ENCODE measurements around the gene CIRBP. TPM values are rescaled to one million over a fixed set of nuclear protein-coding genes. Genes with fewer than 3 reads are reported as not detected.

Gene CIRBP
- total and polyA plus RNA-seq, 3 donors from 2014 or later: 483 to 661 (median 621) TPM

DNA sequence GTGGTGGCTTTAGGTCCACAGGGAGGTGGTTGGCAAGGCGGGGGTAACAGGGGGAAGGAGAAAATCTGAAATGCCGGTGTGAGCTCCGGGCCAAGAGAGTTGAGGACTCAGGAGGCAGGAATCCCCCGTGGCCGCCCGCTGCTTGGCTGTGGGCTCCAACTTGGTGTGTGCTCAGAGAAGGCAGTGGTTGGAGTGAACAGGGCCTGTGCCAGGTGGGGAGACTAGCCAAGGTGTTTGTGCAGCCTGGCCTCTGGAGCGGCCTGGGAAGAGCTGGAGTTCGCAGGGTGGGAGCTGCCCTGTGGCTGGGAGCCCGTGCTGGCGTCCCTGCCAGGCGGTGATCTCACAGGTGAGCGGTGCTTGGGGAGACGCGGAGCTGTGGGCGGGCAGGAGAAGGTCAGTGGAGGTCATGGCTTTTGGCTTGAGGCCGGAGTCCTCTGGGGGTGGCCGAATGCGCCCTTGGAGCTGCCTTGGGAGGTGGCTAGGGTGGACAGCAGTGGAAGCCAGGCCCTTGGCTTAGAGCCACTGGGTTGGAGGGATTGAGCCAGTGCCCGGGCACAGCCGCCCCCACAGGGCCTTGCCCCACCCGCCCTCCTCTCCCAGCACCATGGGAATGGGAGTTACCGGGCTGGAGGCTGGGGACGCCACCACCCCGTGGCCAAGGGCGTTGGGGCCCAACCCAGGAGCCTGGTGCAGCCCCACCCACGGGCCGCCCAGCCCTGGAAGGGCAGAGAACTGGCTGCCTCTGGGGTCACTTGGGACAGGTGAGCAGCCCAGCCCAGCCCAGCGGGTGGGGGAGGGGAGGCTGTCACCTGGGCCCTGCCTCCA lies 7.1 kb upstream of the CIRBP start:
- whole genome bisulfite sequencing, 2 donors: 27% methylated on average over 20 to 28 of the region's 28 CpGs
- DNase-seq: no peak
- intact Hi-C loops (cut with DNase I; ENCODE audit: low total_unique reads): no loop called here
- no peak for TF ChIP-seq POLR2A (IDR thresholded peaks at IDR 0.05)
- TF ChIP-seq, protein P1, sequence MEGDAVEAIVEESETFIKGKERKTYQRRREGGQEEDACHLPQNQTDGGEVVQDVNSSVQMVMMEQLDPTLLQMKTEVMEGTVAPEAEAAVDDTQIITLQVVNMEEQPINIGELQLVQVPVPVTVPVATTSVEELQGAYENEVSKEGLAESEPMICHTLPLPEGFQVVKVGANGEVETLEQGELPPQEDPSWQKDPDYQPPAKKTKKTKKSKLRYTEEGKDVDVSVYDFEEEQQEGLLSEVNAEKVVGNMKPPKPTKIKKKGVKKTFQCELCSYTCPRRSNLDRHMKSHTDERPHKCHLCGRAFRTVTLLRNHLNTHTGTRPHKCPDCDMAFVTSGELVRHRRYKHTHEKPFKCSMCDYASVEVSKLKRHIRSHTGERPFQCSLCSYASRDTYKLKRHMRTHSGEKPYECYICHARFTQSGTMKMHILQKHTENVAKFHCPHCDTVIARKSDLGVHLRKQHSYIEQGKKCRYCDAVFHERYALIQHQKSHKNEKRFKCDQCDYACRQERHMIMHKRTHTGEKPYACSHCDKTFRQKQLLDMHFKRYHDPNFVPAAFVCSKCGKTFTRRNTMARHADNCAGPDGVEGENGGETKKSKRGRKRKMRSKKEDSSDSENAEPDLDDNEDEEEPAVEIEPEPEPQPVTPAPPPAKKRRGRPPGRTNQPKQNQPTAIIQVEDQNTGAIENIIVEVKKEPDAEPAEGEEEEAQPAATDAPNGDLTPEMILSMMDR (IDR thresholded peaks at IDR 0.05): no peak
- Histone ChIP-seq H3K4me1 (peaks cover 71% of the 10 kb centered on the region), H3K27ac (peak overlapping the region; percentile 80 to 81), H3K4me3 (peak overlapping the region in 1 of 2 donors; percentile 79), H3K27me3 (no peaks in the 10 kb centered on the region), H3K9me3 (no peaks in the 10 kb centered on the region), H3K36me3 (ENCODE audit: low read depth, missing control alignments) (no peaks in the 10 kb centered on the region)

DNA sequence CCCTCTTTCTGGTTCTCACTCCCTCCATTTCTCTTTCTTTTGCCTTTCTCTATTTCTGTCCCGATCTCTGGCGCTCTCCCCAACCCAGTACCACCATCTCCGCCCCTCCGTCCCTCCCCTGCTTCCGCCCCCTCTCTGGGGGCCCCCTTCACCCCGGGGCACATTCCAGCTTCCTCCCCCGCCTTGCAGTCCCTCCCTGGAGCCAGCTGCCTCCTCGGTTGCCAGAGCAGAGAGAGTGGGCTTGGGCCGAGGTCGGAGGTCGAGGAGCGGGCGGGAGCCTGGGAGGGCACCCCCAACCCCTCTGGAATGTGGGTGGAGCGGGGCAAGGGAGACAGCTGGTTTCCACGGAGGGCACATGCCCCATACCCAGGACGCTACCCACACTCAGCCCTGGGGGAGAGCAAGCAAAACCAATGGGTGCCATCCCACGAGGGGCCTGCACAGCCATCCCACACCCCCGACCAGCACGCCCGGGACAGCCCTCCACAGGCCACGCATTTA lies 6.5 kb upstream of the CIRBP start:
- H3K27me3 ChIP-seq: no peaks in the 10 kb centered on the region
- no peaks in the 10 kb centered on the region for H3K9me3 ChIP-seq
- peaks cover 76% of the 10 kb centered on the region for H3K4me1 ChIP-seq
- H3K27ac ChIP-seq: peak overlapping the region; percentile 80 to 81
- 56 to 66% methylated on average over 12 to 21 of the region's 21 CpGs for WGBS, 2 donors
- TF ChIP-seq, protein P1 (IDR thresholded peaks at IDR 0.05): no peak
- no peak for TF ChIP-seq POLR2A (IDR thresholded peaks at IDR 0.05)
- intact Hi-C loops (cut with DNase I; ENCODE audit: low total_unique reads): no loop called here
- H3K4me3 ChIP-seq: no peak overlapping the region
- no peaks in the 10 kb centered on the region for H3K36me3 ChIP-seq (ENCODE audit: low read depth, missing control alignments)
- no peak for DNase-seq

DNA sequence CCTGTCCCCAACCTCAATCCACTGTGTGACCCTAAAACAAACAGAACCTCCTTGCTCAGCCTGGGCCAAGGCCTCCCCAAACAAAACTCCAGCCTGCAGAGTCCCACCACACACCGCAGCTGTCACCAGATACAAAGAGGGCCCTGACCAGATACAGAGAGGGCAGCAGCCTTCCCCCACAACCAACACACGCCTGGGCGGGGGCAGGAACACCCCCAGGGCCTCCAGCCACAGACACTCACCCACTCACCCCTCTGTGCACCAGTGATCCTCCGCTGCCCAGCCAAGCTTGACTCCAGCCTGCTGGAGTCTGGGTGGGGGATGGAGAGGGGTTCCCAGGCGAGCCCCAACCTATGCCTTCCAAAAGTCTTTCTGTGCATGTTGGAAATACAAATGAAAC lies 5.9 kb upstream of the CIRBP start:
- 68 to 76% methylated on average over 5 of the region's 5 CpGs for WGBS, 2 donors
- DNase-seq: no peak
- Histone ChIP-seq H3K27me3 (no peaks in the 10 kb centered on the region), H3K36me3 (ENCODE audit: low read depth, missing control alignments) (no peaks in the 10 kb centered on the region), H3K9me3 (no peaks in the 10 kb centered on the region), H3K4me3 (no peak overlapping the region), H3K27ac (no peak overlapping the region), H3K4me1 (peaks cover 76% of the 10 kb centered on the region)
- intact Hi-C loops (cut with DNase I; ENCODE audit: low total_unique reads): no loop called here
- TF ChIP-seq POLR2A (IDR thresholded peaks at IDR 0.05): no peak
- TF ChIP-seq, protein P1 (IDR thresholded peaks at IDR 0.05): no peak

DNA sequence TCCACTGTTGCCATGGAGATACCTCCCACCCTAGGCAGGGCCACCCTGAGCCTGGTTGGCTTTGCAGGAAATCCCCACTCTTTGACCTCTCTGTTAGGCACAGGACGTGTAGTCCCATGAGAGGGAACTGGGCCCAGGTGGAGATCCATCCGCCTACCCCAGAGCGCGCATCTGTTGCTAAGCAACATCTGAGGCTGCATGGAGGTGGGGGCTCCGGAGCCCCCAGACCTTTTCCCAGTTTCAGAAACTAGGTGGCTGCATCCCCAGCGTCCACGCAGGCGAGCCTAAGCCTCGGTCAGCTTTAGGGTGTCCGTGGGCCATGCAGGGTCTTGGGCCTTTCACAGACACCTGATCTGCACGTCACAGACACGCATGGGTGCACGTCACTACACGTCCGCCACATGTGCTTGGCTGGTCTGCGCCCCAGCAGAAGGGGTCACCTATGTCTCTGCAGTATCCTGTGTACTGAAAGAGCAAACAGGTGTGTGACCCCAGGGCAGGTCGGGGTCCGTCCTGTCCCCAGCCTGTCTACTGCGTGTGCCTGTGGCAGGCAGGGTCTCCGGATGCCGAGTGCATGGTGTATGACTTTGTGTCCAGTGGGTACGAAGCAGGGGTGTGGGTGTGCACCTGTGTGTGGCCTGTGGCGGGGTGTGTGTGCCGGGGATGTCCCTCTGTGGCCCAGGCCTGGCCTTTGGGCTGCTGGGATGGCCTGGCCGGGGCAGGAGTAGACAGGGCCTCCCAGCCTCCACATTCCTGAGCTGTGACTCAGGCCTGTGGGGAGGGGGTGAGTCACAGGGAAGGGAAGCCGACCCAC lies 4.1 kb upstream of the CIRBP start:
- H3K27ac ChIP-seq: peak overlapping the region; percentile 68 to 89
- no peak overlapping the region for H3K4me3 ChIP-seq
- H3K4me1 ChIP-seq: peaks cover 70% of the 10 kb centered on the region
- 60 to 62% methylated on average over 7 to 26 of the region's 26 CpGs for WGBS, 2 donors
- H3K27me3 ChIP-seq: no peaks in the 10 kb centered on the region
- TF ChIP-seq, protein P1 (IDR thresholded peaks at IDR 0.05): no peak
- no peak for TF ChIP-seq POLR2A (IDR thresholded peaks at IDR 0.05)
- H3K36me3 ChIP-seq (ENCODE audit: low read depth, missing control alignments): no peaks in the 10 kb centered on the region
- intact Hi-C loops (cut with DNase I; ENCODE audit: low total_unique reads): no loop called here
- no peaks in the 10 kb centered on the region for H3K9me3 ChIP-seq
- peak; percentile 59 for DNase-seq
